ENCODE results near the gene SLC50A1. TPM values are rescaled to one million over a fixed set of nuclear protein-coding genes. Genes with fewer than 3 reads are reported as not detected.

Gene SLC50A1
- total RNA-seq, 5 donors from 2014 or later (not counting 1 experiment from before 2014, with no cell fraction given) = 20.7 to 34.9 (median 30.8) TPM

GRCh38 chr1:155137154-155137949 is 1.7 kb downstream of the SLC50A1 start:
- WGBS (ENCODE audit: insufficient coverage) = 100% methylated on average over 1 of the region's 6 CpGs
- peak overlapping the region; percentile 99 for H3K4me3 Mint-ChIP-seq
- H3K9me3 Mint-ChIP-seq = no peaks in the 10 kb centered on the region
- peak overlapping the region; percentile 99 for H3K27ac Mint-ChIP-seq
- Histone ChIP-seq H3K27me3 (replicated peaks in 1 of 2; ENCODE audit: control insufficient read depth in 2 of 2, extremely low read depth in 1 of 2, insufficient read depth in 2 of 2, low read length in 1 of 2) (peaks cover 0 to 3% of the 10 kb centered on the region in 2 experiments), H3K36me3 (ENCODE audit: control insufficient read depth in 2 of 2, extremely low read depth in 1 of 2, insufficient read depth in 1 of 2, low read length in 1 of 2) (no peaks in the 10 kb centered on the region), H3K9me3 (no peaks in the 10 kb centered on the region), H3K4me3 (ENCODE audit: control insufficient read depth in 1 of 2, extremely low read depth in 1 of 2, low read length in 1 of 2) (no peak overlapping the region), H3K4me1 (ENCODE audit: control insufficient read depth in 1 of 2, extremely low read depth in 1 of 2, insufficient read depth in 2 of 2, low read length in 2 of 2) (peaks cover 2 to 41% of the 10 kb centered on the region in 2 experiments), H3K27ac (ENCODE audit: low read length) (peak overlapping the region; percentile 99)
- DNase-seq = no peak
- H3K4me1 Mint-ChIP-seq = peaks cover 45 to 55% (median 48%) of the 10 kb centered on the region in 3 donors
- H3K36me3 Mint-ChIP-seq = peaks cover 5% of the 10 kb centered on the region
- CTCF ChIA-PET = interaction anchor here in 1 of 2 donors (0.6 to 1.0 kb wide), 3 partner anchors 25 to 45 kb away, joined by 3 to 4 read pairs (median 3); partner anchors contain the start of gene KRTCAP2
- no peak for ATAC-seq (replicated peaks in 1 of 4)
- H3K27me3 Mint-ChIP-seq = no peaks in the 10 kb centered on the region
- POLR2A ChIA-PET = interaction anchor here (0.6 to 0.7 kb wide), 2 partner anchors 175 to 955 kb away, joined by 3 read pairs; partner anchors contain the start of gene PYGO2 (in 1 of the 2)

- peaks cover 39 to 49% (median 42%) of the 10 kb centered on the region in 3 donors for H3K4me1 Mint-ChIP-seq
- no peaks in the 10 kb centered on the region for H3K36me3 ChIP-seq (ENCODE audit: control insufficient read depth in 2 of 2, extremely low read depth in 1 of 2, insufficient read depth in 1 of 2, low read length in 1 of 2)
Observed at GRCh38 chr1:155139895-155140629, 4.4 kb downstream of the SLC50A1 start, which contains the start of gene DPM3. Gene DPM3, minus strand, starts transcription at chr1:155140531. Its CDS starts 291 bp downstream, at chr1:155140240.

GRCh38 chr1:155140630-155140953 is 4.9 kb downstream of the SLC50A1 start:
- H3K27me3 Mint-ChIP-seq = peaks cover 3 to 4% of the 10 kb centered on the region in 2 donors
- H3K9me3 Mint-ChIP-seq = no peaks in the 10 kb centered on the region
- H3K4me1 Mint-ChIP-seq = peaks cover 34 to 43% (median 37%) of the 10 kb centered on the region in 3 donors
- peak overlapping the region; percentile 97 to 98 (median 98) for H3K4me3 Mint-ChIP-seq
- Histone ChIP-seq H3K4me1 (ENCODE audit: control insufficient read depth in 1 of 2, extremely low read depth in 1 of 2, insufficient read depth in 2 of 2, low read length in 2 of 2) (peaks cover 2 to 32% of the 10 kb centered on the region in 2 experiments), H3K27ac (ENCODE audit: low read length) (peak overlapping the region; percentile 71), H3K9me3 (no peaks in the 10 kb centered on the region), H3K4me3 (ENCODE audit: control insufficient read depth in 1 of 2, extremely low read depth in 1 of 2, low read length in 1 of 2) (peak overlapping the region; percentile 66 to 93), H3K36me3 (ENCODE audit: control insufficient read depth in 2 of 2, extremely low read depth in 1 of 2, insufficient read depth in 1 of 2, low read length in 1 of 2) (no peaks in the 10 kb centered on the region), H3K27me3 (replicated peaks in 1 of 2; ENCODE audit: control insufficient read depth in 2 of 2, extremely low read depth in 1 of 2, insufficient read depth in 2 of 2, low read length in 1 of 2) (peaks cover 0 to 3% of the 10 kb centered on the region in 2 experiments)
- no peak for ATAC-seq (replicated peaks in 1 of 4)
- ChIA-PET POLR2A (no interaction called here), CTCF (interaction anchor here in 1 of 2 donors (0.6 kb wide), 1 partner anchor 702 kb away, joined by 3 read pairs; no protein-coding TSS in a partner anchor)
- DNase-seq = no peak
- 0% methylated on average over 8 of the region's 11 CpGs for WGBS (ENCODE audit: insufficient coverage)
- peaks cover 5% of the 10 kb centered on the region for H3K36me3 Mint-ChIP-seq
- H3K27ac Mint-ChIP-seq = peak overlapping the region; percentile 95 to 98

More at GRCh38 chr1:155139895-155140629, 4.4 kb downstream of the SLC50A1 start, which contains the start of gene DPM3:
- H3K9me3 Mint-ChIP-seq = no peaks in the 10 kb centered on the region
- Histone ChIP-seq H3K4me3 (ENCODE audit: control insufficient read depth in 1 of 2, extremely low read depth in 1 of 2, low read length in 1 of 2) (peak within 1 kb of the TSS; percentile 66 to 93), H3K4me1 (ENCODE audit: control insufficient read depth in 1 of 2, extremely low read depth in 1 of 2, insufficient read depth in 2 of 2, low read length in 2 of 2) (peaks cover 2 to 37% of the 10 kb centered on the region in 2 experiments), H3K27ac (ENCODE audit: low read length) (peak within 1 kb of the TSS; percentile 71), H3K9me3 (no peaks in the 10 kb centered on the region), H3K27me3 (replicated peaks in 1 of 2; ENCODE audit: control insufficient read depth in 2 of 2, extremely low read depth in 1 of 2, insufficient read depth in 2 of 2, low read length in 1 of 2) (peaks cover 0 to 3% of the 10 kb centered on the region in 2 experiments)
- DNase-seq (peak; percentile 73 to 93 (median 86)), ATAC-seq (replicated peaks in 1 of 4) (peak; percentile 73 to 75 (median 74))
- peaks cover 5% of the 10 kb centered on the region for H3K36me3 Mint-ChIP-seq
- POLR2A ChIA-PET = no interaction called here
- H3K27me3 Mint-ChIP-seq = peaks cover 0 to 2% of the 10 kb centered on the region in 2 donors
- peak within 1 kb of the TSS; percentile 95 to 98 for H3K27ac Mint-ChIP-seq
- CTCF ChIA-PET = no interaction called here
- WGBS (ENCODE audit: insufficient coverage) = 1% methylated on average over 41 of the region's 42 CpGs
- peak within 1 kb of the TSS; percentile 97 to 98 (median 98) for H3K4me3 Mint-ChIP-seq

GRCh38 chr1:155141749-155142148 is 6.1 kb downstream of the SLC50A1 start:
- peaks cover 29 to 34% (median 31%) of the 10 kb centered on the region in 3 donors for H3K4me1 Mint-ChIP-seq
- peaks cover 0 to 12% of the 10 kb centered on the region in 2 experiments for H3K27me3 ChIP-seq (replicated peaks in 1 of 2; ENCODE audit: control insufficient read depth in 2 of 2, extremely low read depth in 1 of 2, insufficient read depth in 2 of 2, low read length in 1 of 2)
- H3K27me3 Mint-ChIP-seq = peaks cover 10% of the 10 kb centered on the region in 2 donors
- peaks cover 2 to 26% of the 10 kb centered on the region in 2 experiments for H3K4me1 ChIP-seq (ENCODE audit: control insufficient read depth in 1 of 2, extremely low read depth in 1 of 2, insufficient read depth in 2 of 2, low read length in 2 of 2)
- H3K9me3 Mint-ChIP-seq = no peaks in the 10 kb centered on the region
- peaks cover 5% of the 10 kb centered on the region for H3K36me3 Mint-ChIP-seq
- no peak overlapping the region for H3K4me3 ChIP-seq (ENCODE audit: control insufficient read depth in 1 of 2, extremely low read depth in 1 of 2, low read length in 1 of 2)
- POLR2A ChIA-PET = no interaction called here
- DNase-seq (no peak), ATAC-seq (replicated peaks in 1 of 4) (no peak)
- whole genome bisulfite sequencing (ENCODE audit: insufficient coverage) = no CpG with 5 or more reads among the region's 7 CpGs
- no peak overlapping the region for H3K4me3 Mint-ChIP-seq
- no peaks in the 10 kb centered on the region for H3K36me3 ChIP-seq (ENCODE audit: control insufficient read depth in 2 of 2, extremely low read depth in 1 of 2, insufficient read depth in 1 of 2, low read length in 1 of 2)
- CTCF ChIA-PET = no interaction called here
- H3K9me3 ChIP-seq = no peaks in the 10 kb centered on the region
- H3K27ac ChIP-seq (ENCODE audit: low read length) = no peak overlapping the region
- no peak overlapping the region for H3K27ac Mint-ChIP-seq

GRCh38 chr1:155145491-155145890 is 9.8 kb downstream of the SLC50A1 start:
- DNase-seq (no peak), ATAC-seq (replicated peaks in 1 of 4) (no peak)
- Mint-ChIP-seq H3K9me3 (no peaks in the 10 kb centered on the region), H3K36me3 (no peaks in the 10 kb centered on the region), H3K4me1 (peaks cover 2 to 11% (median 3%) of the 10 kb centered on the region in 3 donors), H3K27me3 (peaks cover 19 to 28% of the 10 kb centered on the region in 2 donors), H3K4me3 (no peak overlapping the region), H3K27ac (no peak overlapping the region)
- H3K4me3 ChIP-seq (ENCODE audit: control insufficient read depth in 1 of 2, extremely low read depth in 1 of 2, low read length in 1 of 2) = no peak overlapping the region
- H3K36me3 ChIP-seq (ENCODE audit: control insufficient read depth in 2 of 2, extremely low read depth in 1 of 2, insufficient read depth in 1 of 2, low read length in 1 of 2) = no peaks in the 10 kb centered on the region
- POLR2A ChIA-PET = no interaction called here
- peaks cover 0 to 3% of the 10 kb centered on the region in 2 experiments for H3K4me1 ChIP-seq (ENCODE audit: control insufficient read depth in 1 of 2, extremely low read depth in 1 of 2, insufficient read depth in 2 of 2, low read length in 2 of 2)
- H3K27me3 ChIP-seq (replicated peaks in 1 of 2; ENCODE audit: control insufficient read depth in 2 of 2, extremely low read depth in 1 of 2, insufficient read depth in 2 of 2, low read length in 1 of 2) = peaks cover 0 to 24% of the 10 kb centered on the region in 2 experiments
- CTCF ChIA-PET = interaction anchor here in 1 of 2 donors (1.3 kb wide), 1 partner anchor 11 kb away, joined by 3 read pairs; no protein-coding TSS in a partner anchor
- H3K9me3 ChIP-seq = no peaks in the 10 kb centered on the region
- no peak overlapping the region for H3K27ac ChIP-seq (ENCODE audit: low read length)
- no CpG with 5 or more reads among the region's 3 CpGs for WGBS (ENCODE audit: insufficient coverage)
